Lower leg skin (tissue), 4 donors: Measurements from ENCODE around the gene GJC3. TPM values are rescaled to one million over a fixed set of nuclear protein-coding genes. Genes with fewer than 3 reads are reported as not detected.
A peak's percentile ranks its signal among the peaks of the same experiment; 100 is the strongest.
"Not testable (repeated sequence)": the region's sequence is repeated elsewhere in the genome, so short reads cannot be mapped to it uniquely, and the experiment has no call there.

ENCODE experiments used
- DNase-seq, 2 donors: peaks; one replicate each; pipeline ENCODE4 v3.0.0-alpha.2; 2019; ENCODE audit warnings: low spot score in 2 of 2
- H3K4me3 ChIP-seq: fragments of 200-600 bp; sonication (generic); 2 replicates; pipeline ENCODE4 v1.5.1; 2017; ENCODE audit warnings: mild to moderate bottlenecking, low read depth; ENCODE audit not compliant: poor library complexity, severe bottlenecking
- POLR2A ChIP-seq, 2 donors: fragments of 450-650 bp; IDR thresholded peaks; one replicate each; pipeline ENCODE4 v1.6.1; 2016 to 2017; ENCODE audit warnings: antibody characterized with exemption in 2 of 2, mild to moderate bottlenecking in 1 of 2, moderate library complexity in 1 of 2
- WGBS, 2 donors: methylation state at CpG; one replicate each; pipeline ENCODE4 v1.1.5; 2018; 5-methylcytosine and 5-hydroxymethylcytosine counted together
- intact Hi-C: fragments of 100-400 bp; cut with DNase I; formaldehyde crosslinking; loops from one replicate; pipeline ENCODE4 v1.15.0; 2023; ENCODE audit warnings: low total_unique reads
- total RNA-seq, 4 donors: library from RNA; depleted of rRNA; stranded (reverse); fragments of >200 nt; gene quantifications; one replicate each; pipeline ENCODE4 v1.1.0, GENCODE V29; 2016
- TF ChIP-seq, protein P1 (sequence below), 3 donors: fragments of 450-650 bp; IDR thresholded peaks; one replicate each; pipeline ENCODE4 v1.5.1; 2016; ENCODE audit warnings: antibody characterized with exemption in 3 of 3, mild to moderate bottlenecking in 3 of 3, moderate library complexity in 2 of 3

The GJC3 gene, protein sequence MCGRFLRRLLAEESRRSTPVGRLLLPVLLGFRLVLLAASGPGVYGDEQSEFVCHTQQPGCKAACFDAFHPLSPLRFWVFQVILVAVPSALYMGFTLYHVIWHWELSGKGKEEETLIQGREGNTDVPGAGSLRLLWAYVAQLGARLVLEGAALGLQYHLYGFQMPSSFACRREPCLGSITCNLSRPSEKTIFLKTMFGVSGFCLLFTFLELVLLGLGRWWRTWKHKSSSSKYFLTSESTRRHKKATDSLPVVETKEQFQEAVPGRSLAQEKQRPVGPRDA
- total RNA-seq = 1 to 10 TPM in 3 of 4 donors, under 1 TPM in 1; 0.25 to 3.4 (median 1.5) TPM

DNA sequence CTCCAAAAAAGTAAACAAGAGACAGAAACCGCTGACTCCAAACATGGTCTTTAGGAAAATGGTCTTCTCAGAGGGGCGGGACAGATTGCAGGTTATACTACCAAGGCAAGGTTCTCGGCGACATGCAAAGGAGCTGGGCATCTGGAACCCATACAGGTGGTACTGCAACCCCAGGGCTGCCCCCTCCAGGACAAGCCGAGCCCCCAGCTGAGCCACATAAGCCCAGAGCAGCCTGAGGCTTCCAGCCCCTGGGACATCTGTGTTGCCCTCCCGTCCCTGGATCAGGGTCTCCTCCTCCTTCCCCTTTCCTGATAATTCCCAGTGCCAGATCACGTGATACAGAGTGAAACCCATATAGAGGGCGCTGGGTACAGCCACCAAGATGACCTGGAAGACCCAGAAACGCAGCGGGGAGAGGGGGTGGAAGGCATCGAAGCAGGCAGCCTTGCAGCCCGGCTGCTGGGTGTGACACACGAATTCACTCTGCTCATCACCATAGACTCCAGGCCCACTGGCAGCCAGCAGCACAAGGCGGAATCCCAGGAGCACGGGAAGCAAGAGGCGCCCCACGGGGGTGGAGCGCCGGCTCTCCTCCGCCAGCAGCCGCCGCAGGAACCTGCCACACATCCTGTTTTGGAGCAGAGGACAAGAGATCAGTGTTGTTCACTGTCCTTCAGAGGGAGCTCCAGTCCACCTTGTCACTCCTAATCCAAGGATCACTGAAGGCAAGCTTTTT lies at the start of gene GJC3:
Gene GJC3, minus strand, starts transcription at position 627 of the 736 bp plus-strand sequence. Its CDS starts 0 bp downstream, at position 627.
- TF ChIP-seq, protein P1, sequence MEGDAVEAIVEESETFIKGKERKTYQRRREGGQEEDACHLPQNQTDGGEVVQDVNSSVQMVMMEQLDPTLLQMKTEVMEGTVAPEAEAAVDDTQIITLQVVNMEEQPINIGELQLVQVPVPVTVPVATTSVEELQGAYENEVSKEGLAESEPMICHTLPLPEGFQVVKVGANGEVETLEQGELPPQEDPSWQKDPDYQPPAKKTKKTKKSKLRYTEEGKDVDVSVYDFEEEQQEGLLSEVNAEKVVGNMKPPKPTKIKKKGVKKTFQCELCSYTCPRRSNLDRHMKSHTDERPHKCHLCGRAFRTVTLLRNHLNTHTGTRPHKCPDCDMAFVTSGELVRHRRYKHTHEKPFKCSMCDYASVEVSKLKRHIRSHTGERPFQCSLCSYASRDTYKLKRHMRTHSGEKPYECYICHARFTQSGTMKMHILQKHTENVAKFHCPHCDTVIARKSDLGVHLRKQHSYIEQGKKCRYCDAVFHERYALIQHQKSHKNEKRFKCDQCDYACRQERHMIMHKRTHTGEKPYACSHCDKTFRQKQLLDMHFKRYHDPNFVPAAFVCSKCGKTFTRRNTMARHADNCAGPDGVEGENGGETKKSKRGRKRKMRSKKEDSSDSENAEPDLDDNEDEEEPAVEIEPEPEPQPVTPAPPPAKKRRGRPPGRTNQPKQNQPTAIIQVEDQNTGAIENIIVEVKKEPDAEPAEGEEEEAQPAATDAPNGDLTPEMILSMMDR (IDR thresholded peaks at IDR 0.05) = no peak
- no peak for TF ChIP-seq POLR2A (IDR thresholded peaks at IDR 0.05)
- DNase-seq = peak; percentile 29 to 87
- no peak within 1 kb of the TSS for H3K4me3 ChIP-seq
- whole genome bisulfite sequencing, 2 donors = 20% methylated on average over 22 of the region's 22 CpGs
- intact Hi-C loops = no loop called here

DNA sequence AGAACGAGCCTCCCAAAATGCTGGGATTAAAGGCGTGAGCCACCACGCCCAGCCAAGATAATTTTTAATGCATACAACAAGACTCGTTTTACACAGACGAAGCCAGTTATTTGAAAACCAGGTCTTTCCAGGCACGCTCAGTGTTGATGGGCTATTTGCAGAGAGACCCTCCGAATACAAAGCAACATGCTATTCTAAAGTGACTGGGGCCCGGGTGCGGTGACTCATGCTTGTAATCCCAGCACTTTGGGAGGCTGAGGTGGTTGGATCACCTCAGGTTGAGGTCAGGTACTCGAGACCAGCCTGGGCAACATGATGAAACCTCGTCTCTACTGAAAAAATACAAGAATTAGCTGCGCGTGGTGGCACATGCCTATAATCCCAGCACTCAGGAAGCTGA lies 47.2 kb upstream of the GJC3 start:
- WGBS, 2 donors = 83% methylated on average over 13 of the region's 13 CpGs
- intact Hi-C loops = no loop called here
- no peak for DNase-seq

DNA sequence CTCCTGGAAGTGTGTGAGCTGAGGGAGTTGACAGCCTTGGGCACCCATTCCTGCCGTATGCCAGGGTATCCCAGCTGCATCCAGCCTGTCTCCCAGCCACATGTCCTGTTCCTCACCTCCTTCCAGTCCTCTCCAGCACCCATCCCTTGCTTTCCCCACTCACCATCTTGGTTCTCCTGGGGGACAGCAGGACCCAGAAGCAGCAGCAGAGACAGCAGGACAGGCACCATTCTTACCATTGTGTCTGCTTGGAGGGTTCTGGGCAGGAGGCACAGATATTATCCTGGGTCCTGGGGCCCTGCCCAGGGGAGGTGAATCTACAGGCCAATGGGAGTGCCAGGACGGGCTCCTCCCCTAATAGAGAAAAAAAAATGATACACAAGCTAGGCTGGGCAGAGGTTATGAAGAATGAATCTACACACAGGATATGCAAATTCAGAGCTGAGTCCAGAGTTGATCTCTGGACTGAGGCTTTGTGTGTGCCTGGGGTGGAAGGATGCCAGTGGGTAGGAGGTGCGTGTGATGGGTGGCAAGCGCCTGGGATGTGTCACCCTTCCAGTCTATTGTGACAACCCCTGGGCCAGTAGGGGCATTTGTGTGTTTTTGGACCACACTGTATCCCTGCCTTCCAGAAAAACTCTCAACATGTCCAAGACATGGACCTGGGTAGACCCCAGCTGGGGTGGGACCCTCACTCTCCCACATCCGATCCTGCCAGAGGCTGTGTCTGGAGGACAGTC lies 46.5 kb upstream of the GJC3 start, which contains the start of gene AZGP1:
Gene AZGP1, minus strand, starts transcription at position 250 of the 740 bp plus-strand sequence. Its CDS starts 11 bp downstream, at position 239.
- WGBS, 2 donors = 59 to 68% methylated on average over 5 of the region's 5 CpGs
- DNase-seq = no peak
- intact Hi-C loops = no loop called here
- no peak for TF ChIP-seq POLR2A (IDR thresholded peaks at IDR 0.05)
- TF ChIP-seq, protein P1 (IDR thresholded peaks at IDR 0.05) = no peak
- H3K4me3 ChIP-seq = no peak within 1 kb of the TSS

More for the DNA sequence above, 47.2 kb upstream of the GJC3 start:
- TF ChIP-seq POLR2A (IDR thresholded peaks at IDR 0.05) = no peak
- TF ChIP-seq, protein P1 (IDR thresholded peaks at IDR 0.05) = no peak
- no peak overlapping the region for H3K4me3 ChIP-seq

DNA sequence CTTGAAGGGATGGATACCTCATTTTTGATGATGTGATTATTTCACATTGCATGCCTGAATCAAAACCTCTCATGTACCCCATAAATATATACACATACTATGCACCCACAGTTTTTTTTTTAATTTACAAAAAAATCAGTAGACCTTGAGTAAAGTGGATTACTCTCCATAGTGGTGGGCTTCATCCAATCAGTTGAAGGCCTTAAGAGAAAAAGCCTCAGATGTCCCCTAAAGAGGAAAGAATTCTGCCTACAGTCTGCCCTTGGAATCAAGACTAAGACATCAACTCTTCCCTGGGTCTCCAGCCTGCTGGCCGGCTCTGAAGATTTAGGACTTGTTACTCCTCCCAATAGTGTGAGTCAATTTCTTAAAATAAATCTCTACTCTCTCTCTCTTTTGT lies 45.3 kb upstream of the GJC3 start:
- no peak for DNase-seq
- WGBS, 2 donors = 23 to 24% methylated on average over 1 of the region's 1 CpG
- TF ChIP-seq POLR2A (IDR thresholded peaks at IDR 0.05) = no peak
- TF ChIP-seq, protein P1 (IDR thresholded peaks at IDR 0.05) = no peak
- no peak overlapping the region for H3K4me3 ChIP-seq
- intact Hi-C loops = no loop called here

DNA sequence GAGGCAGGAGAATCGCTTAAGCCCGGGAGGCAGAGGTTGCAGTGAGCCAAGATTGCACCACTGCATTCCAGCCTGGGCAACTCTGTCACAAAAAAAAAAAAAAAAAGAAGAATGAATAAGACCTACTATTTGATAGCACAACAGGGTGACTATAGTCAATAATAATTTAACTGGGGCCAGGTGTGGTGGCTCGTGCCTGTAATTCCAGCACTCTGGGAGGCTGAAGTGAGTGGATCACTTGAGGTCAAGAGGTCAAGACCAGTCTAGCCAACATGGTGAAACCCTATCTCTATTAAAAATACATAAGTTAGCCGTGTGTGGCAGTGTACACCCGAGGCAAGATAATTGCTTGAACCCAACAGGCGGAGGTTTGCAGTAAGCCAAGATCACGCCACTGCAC lies 44.4 kb upstream of the GJC3 start:
- intact Hi-C loops, H3K4me3 ChIP-seq: not testable (repeated sequence)
- WGBS, 2 donors = 63 to 66% methylated on average over 7 of the region's 7 CpGs
- DNase-seq = peak in 1 of 2 donors; percentile 49

DNA sequence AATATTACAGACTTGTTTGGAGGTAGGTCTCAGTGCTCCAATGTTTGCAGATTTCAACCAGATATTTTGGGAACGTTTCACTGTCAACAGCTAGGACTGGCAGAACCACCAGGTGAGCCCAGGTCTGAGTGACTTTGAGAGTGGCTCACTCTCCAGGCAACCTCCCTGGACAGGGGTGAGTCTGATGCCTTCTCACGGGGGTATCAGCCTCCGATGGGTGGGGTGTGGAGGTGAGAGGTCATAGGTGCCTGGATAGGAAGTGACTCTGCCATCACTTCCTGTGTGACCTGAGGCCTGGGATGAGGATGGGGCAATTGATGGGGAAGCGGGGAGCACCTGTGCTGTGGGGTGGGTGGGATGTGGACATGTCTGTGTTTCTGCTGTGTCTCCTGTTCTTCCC lies 41.8 kb upstream of the GJC3 start:
- DNase-seq = peak in 1 of 2 donors; percentile 64
- H3K4me3 ChIP-seq = no peak overlapping the region
- 71 to 78% methylated on average over 4 of the region's 4 CpGs for WGBS, 2 donors
- TF ChIP-seq POLR2A (IDR thresholded peaks at IDR 0.05) = no peak
- TF ChIP-seq, protein P1 (IDR thresholded peaks at IDR 0.05) = no peak
- intact Hi-C loops = no loop called here

DNA sequence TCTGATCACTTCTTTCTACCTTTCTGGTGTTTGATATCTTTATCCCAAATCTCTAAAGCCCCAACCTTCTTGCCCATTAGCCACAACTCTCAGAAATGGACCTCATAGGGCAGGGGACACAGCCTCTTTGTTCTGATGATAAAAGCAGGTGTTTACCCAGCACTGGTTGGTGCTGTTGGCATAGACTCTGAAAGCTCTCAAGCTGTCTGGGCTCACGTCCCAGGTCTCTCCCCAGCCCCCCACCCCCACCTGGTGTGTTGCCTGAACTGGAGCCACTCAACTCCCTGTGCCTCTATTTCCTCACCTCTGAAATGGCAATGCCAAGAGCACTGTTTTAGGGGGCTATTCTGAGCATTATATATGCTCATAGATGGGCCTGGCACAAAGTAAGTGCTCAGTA lies 40.4 kb upstream of the GJC3 start:
- 0 to 10% methylated on average over 1 of the region's 1 CpG for WGBS, 2 donors
- intact Hi-C loops = not testable (repeated sequence)

More for the DNA sequence above, 40.4 kb upstream of the GJC3 start:
- peak in 1 of 2 donors; percentile 46 for DNase-seq
- H3K4me3 ChIP-seq = not testable (repeated sequence)
